ENCODE results near the gene ERGIC2. TPM values are rescaled to one million over a fixed set of nuclear protein-coding genes. Genes with fewer than 3 reads are reported as not detected.

Gene ERGIC2
- total RNA-seq, 1 experiment from 2014 or later, result 69.8 TPM

DNA sequence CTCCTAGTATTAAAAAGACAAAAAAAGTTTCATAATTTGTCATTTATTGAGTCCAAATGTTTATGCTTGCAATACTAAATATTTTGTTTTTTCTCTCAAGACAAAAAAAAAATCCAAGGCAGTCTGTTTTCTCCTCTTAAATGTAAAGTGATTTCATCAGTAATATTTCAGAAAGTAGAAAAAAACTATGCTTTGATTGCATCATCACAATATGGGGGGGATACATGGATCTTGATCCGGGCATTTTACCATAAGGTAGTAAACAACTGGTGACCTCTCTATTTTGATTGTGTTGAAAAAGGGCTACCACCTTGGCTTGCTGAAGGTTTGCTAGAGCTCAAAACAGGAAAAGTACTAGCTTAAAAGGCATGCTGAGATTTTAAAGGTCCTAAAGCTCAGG lies 43.6 kb downstream of the ERGIC2 start:
- Histone ChIP-seq H4K91ac (ENCODE audit: insufficient read length, low read depth, low read length) (no peak overlapping the region), H3K27me3 (ENCODE audit: insufficient read depth, low read length) (no peaks in the 10 kb centered on the region), H3T11ph (ENCODE audit: low read length) (no peak overlapping the region), H3K18ac (ENCODE audit: insufficient read length, low read depth, low read length) (no peak overlapping the region), H2BK12ac (ENCODE audit: insufficient read length, low read depth, low read length) (no peak overlapping the region), H3K9ac (ENCODE audit: extremely low read depth, insufficient read length, low read length) (no peak overlapping the region), H3K79me1 (ENCODE audit: insufficient read depth, low read depth, low read length, poor library complexity, severe bottlenecking) (no peaks in the 10 kb centered on the region), H3K79me2 (ENCODE audit: insufficient read depth, low read length) (no peaks in the 10 kb centered on the region), H3K4me2 (ENCODE audit: insufficient read depth, insufficient read length, low read length) (no peak overlapping the region), H2BK5ac (ENCODE audit: insufficient read length, low read length) (no peak overlapping the region), H4K20me1 (ENCODE audit: control insufficient read depth, insufficient read depth, insufficient read length) (no peaks in the 10 kb centered on the region), H2BK20ac (ENCODE audit: low read depth, low read length, poor library complexity, severe bottlenecking) (no peak overlapping the region), H4K8ac (replicated peaks; ENCODE audit: insufficient read length, low read depth, low read length) (no peak overlapping the region), H3K23me2 (ENCODE audit: insufficient read length, low read depth, low read length, poor library complexity, severe bottlenecking) (no peaks in the 10 kb centered on the region), H3K4ac (ENCODE audit: low read depth, low read length) (no peak overlapping the region), H3K27ac (ENCODE audit: insufficient read length, low read depth, low read length) (no peak overlapping the region), H3K56ac (ENCODE audit: insufficient read length, low read depth, low read length) (no peak overlapping the region), H2BK15ac (ENCODE audit: low read depth, low read length) (no peak overlapping the region), H2BK120ac (ENCODE audit: low read depth, low read length, poor library complexity, severe bottlenecking) (no peak overlapping the region), H3K9me3 (ENCODE audit: control insufficient read depth, low read depth, low read length) (no peaks in the 10 kb centered on the region), H2AFZ (ENCODE audit: low read length) (no peak overlapping the region), H2AK5ac (ENCODE audit: insufficient read length, low read length) (no peak overlapping the region), H3K23ac (ENCODE audit: insufficient read length, low read depth, low read length) (no peak overlapping the region), H3K14ac (ENCODE audit: insufficient read depth, low read length) (no peak overlapping the region), H4K5ac (ENCODE audit: insufficient read length, low read depth, low read length) (no peak overlapping the region), H3K4me1 (ENCODE audit: insufficient read depth, low read length) (no peaks in the 10 kb centered on the region)
- no peaks in the 10 kb centered on the region for H3K9me3 Mint-ChIP-seq
- no peaks in the 10 kb centered on the region for H3K4me1 Mint-ChIP-seq
- no CpG with 5 or more reads among the region's 1 CpG for WGBS (ENCODE audit: extremely low coverage, insufficient read length, low lambda C conversion rate)
- H3K27ac Mint-ChIP-seq, result no peak overlapping the region
- no peaks in the 10 kb centered on the region for H3K27me3 Mint-ChIP-seq (ENCODE audit: low read depth)
- no peak overlapping the region for H3K4me3 Mint-ChIP-seq
- peaks cover 1 to 22% (median 15%) of the 10 kb centered on the region in 3 experiments; a peak in 4 of 7 replicates for H3K36me3 Mint-ChIP-seq (ENCODE audit: insufficient read depth in 1 of 3, low read depth in 3 of 3)
- no peak for DNase-seq
- TF ChIP-seq, protein P1, sequence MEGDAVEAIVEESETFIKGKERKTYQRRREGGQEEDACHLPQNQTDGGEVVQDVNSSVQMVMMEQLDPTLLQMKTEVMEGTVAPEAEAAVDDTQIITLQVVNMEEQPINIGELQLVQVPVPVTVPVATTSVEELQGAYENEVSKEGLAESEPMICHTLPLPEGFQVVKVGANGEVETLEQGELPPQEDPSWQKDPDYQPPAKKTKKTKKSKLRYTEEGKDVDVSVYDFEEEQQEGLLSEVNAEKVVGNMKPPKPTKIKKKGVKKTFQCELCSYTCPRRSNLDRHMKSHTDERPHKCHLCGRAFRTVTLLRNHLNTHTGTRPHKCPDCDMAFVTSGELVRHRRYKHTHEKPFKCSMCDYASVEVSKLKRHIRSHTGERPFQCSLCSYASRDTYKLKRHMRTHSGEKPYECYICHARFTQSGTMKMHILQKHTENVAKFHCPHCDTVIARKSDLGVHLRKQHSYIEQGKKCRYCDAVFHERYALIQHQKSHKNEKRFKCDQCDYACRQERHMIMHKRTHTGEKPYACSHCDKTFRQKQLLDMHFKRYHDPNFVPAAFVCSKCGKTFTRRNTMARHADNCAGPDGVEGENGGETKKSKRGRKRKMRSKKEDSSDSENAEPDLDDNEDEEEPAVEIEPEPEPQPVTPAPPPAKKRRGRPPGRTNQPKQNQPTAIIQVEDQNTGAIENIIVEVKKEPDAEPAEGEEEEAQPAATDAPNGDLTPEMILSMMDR (conservative IDR thresholded peaks at IDR 0.05), result no peak
